ENCODE data around the gene ZNRF2. TPM values are rescaled to one million over a fixed set of nuclear protein-coding genes. Genes with fewer than 3 reads are reported as not detected.

The ZNRF2 gene
- total and polyA plus RNA-seq, 2 of the 13 experiments (the other 11 are each of a cell fraction or from before 2014, with no cell fraction given): 3.5 to 7.7 TPM

- in situ Hi-C loops (cut with HindIII; ENCODE audit: extremely low pct_ligation_motif_present, low pct_unique_long_range_greater_than_20kb) (loop anchor here (5.0 kb wide), 3 partner anchors 135 to 250 kb away; no protein-coding TSS in a partner anchor), intact Hi-C loops (cut with micrococcal nuclease; ENCODE audit: unreplicated experiment) (loop anchor here (2.0 kb wide), 3 partner anchors 135 to 247 kb away; no protein-coding TSS in a partner anchor)
- 84% methylated on average over 3 of the region's 3 CpGs for WGBS (ENCODE audit: low lambda C conversion rate)
- Histone ChIP-seq H3K4me2 (ENCODE audit: low read depth, low read length) (no peak overlapping the region), H3K36me3 (replicated peaks in 1 of 2; ENCODE audit: control insufficient read depth in 1 of 2, insufficient read depth in 2 of 2, low read length in 2 of 2) (no peaks in the 10 kb centered on the region), H3K27ac (ENCODE audit: extremely low read length, insufficient read depth, low read length) (no peak overlapping the region), H3K79me2 (ENCODE audit: insufficient read depth, low read length) (no peaks in the 10 kb centered on the region), H2AFZ (ENCODE audit: low read length) (no peak overlapping the region), H3K27me3 (ENCODE audit: control insufficient read depth in 1 of 2, insufficient read depth in 2 of 2, low read length in 2 of 2) (no peaks in the 10 kb centered on the region), H3K9ac (ENCODE audit: insufficient read depth, low read depth, low read length) (no peak overlapping the region), H3K9me3 (ENCODE audit: low read length) (no peaks in the 10 kb centered on the region), H4K20me1 (ENCODE audit: insufficient read depth, low read length) (no peaks in the 10 kb centered on the region), H3K4me1 (ENCODE audit: insufficient read depth, low read length) (peaks cover 19% of the 10 kb centered on the region), H3K4me3 (replicated peaks in 1 of 3; ENCODE audit: insufficient read depth in 1 of 3, low read depth in 2 of 3, low read length in 3 of 3) (no peak overlapping the region)
- FAIRE-seq: no peak
- BruUV-seq (replicated peaks): no TSS peak
- TF ChIP-seq ZNF614 (CRISPR knock-in tag; IDR thresholded peaks at IDR 0.05; ENCODE audit: borderline replicate concordance): no peak
- TF ChIP-seq ZNF646 (CRISPR knock-in tag; IDR thresholded peaks at IDR 0.05): no peak
- TF ChIP-seq NR2C2 (CRISPR knock-in tag; IDR thresholded peaks at IDR 0.05; ENCODE audit: borderline replicate concordance): no peak
- no peak for TF ChIP-seq MBD4 (IDR thresholded peaks at IDR 0.05; ENCODE audit: borderline replicate concordance, low read length)
- no peak for TF ChIP-seq NAIF1 (CRISPR knock-in tag; IDR thresholded peaks at IDR 0.05; ENCODE audit: borderline replicate concordance)
- TF ChIP-seq ZNF513 (CRISPR knock-in tag; conservative IDR thresholded peaks at IDR 0.05): no peak
- no peak for TF ChIP-seq ATF1 (CRISPR knock-in tag; IDR thresholded peaks at IDR 0.05)
- no peak for TF ChIP-seq RFXAP (CRISPR knock-in tag; IDR thresholded peaks at IDR 0.05; ENCODE audit: borderline replicate concordance)
- TF ChIP-seq JUN (CRISPR knock-in tag; IDR thresholded peaks at IDR 0.05): no peak
- no peak for TF ChIP-seq ZNF7 (CRISPR knock-in tag; IDR thresholded peaks at IDR 0.05)
- no peak for TF ChIP-seq TOE1 (CRISPR knock-in tag; IDR thresholded peaks at IDR 0.05)
- TF ChIP-seq SKI (IDR thresholded peaks at IDR 0.05; ENCODE audit: partially characterized antibody): no peak
- TF ChIP-seq ZBTB38 (CRISPR knock-in tag; IDR thresholded peaks at IDR 0.05): no peak
- CTCF ChIA-PET (ENCODE audit: low intra/inter-chr PET ratio, low total read pairs): interaction anchor here (2.0 to 2.7 kb wide), 2 partner anchors 185 to 247 kb away, joined by 14 to 24 read pairs; no protein-coding TSS in a partner anchor
- POLR2A ChIA-PET: no interaction called here
- ATAC-seq: no peak
- DNase-seq (ENCODE audit: low spot score): no peak
These were observed 127.5 kb downstream of the ZNRF2 start for GRCh38 chr7:30411897-30412296.

All from HepG2 (cell line).